Neural cell (in vitro differentiated cells): ENCODE results near the gene PRKAG2. TPM values are rescaled to one million over a fixed set of nuclear protein-coding genes. Genes with fewer than 3 reads are reported as not detected.

ENCODE experiments used
- H2AFZ ChIP-seq: fragments of 200-600, 300-800 bp; sonication (generic), shearing (Covaris generic); 2 replicates; pipeline ENCODE4 v1.6.0; 2014; ENCODE audit warnings: low read depth, mild to moderate bottlenecking, antibody characterized with exemption, low read length, moderate library complexity
- H3F3A ChIP-seq: fragments of 200-600 bp; shearing (Covaris generic); 2 replicates; pipeline ENCODE4 v1.6.1; 2016; ENCODE audit warnings: mild to moderate bottlenecking, moderate library complexity, mixed read lengths, antibody characterized with exemption, low read length; ENCODE audit not compliant: insufficient read depth, poor library complexity, severe bottlenecking
- H3K27ac ChIP-seq: fragments of 200-600, 300-800 bp; sonication (generic), shearing (Covaris generic); 2 replicates; pipeline ENCODE4 v1.5.1; 2014; ENCODE audit warnings: mild to moderate bottlenecking, low read length, moderate library complexity
- H3K27me3 ChIP-seq: fragments of 300-800, 200-600 bp; sonication (generic), shearing (Covaris generic); 2 replicates; pipeline ENCODE4 v1.6.0; 2014; ENCODE audit warnings: mild to moderate bottlenecking, low read depth, low read length, moderate library complexity; ENCODE audit not compliant: insufficient read depth
- H3K36me3 ChIP-seq: fragments of 300-800, 200-600 bp; sonication (generic), shearing (Covaris generic); 2 replicates; pipeline ENCODE4 v1.5.1; 2014; ENCODE audit warnings: mild to moderate bottlenecking, antibody characterized with exemption, low read length, moderate library complexity; ENCODE audit not compliant: insufficient read depth
- H3K4me2 ChIP-seq: fragments of 300-800, 200-600 bp; sonication (generic), shearing (Covaris generic); 2 replicates; pipeline ENCODE4 v1.6.0; 2014; ENCODE audit warnings: mild to moderate bottlenecking, low read length
- H3K4me3 ChIP-seq: fragments of 300-800, 200-600 bp; sonication (generic), shearing (Covaris generic); 2 replicates; pipeline ENCODE4 v1.5.1; 2014; ENCODE audit warnings: mild to moderate bottlenecking, low read length, moderate library complexity
- H3K79me2 ChIP-seq: fragments of 200-600 bp; shearing (Covaris generic); replicated peaks from 2 replicates; pipeline ENCODE4 v1.6.0; 2014; ENCODE audit warnings: mild to moderate bottlenecking, low read length, moderate library complexity; ENCODE audit not compliant: insufficient read depth
- H3K9ac ChIP-seq: fragments of 300-800, 200-600 bp; sonication (generic), shearing (Covaris generic); 2 replicates; pipeline ENCODE4 v1.6.1; 2016; ENCODE audit warnings: mild to moderate bottlenecking, low read length, mixed read lengths
- H3K9me2 ChIP-seq: fragments of 200-600 bp; shearing (Covaris generic); 2 replicates; pipeline ENCODE4 v1.6.1; 2016; ENCODE audit warnings: mild to moderate bottlenecking, low read length, mixed read lengths; ENCODE audit not compliant: insufficient read depth
- H3K9me3 ChIP-seq: fragments of 200-600, 300-800 bp; sonication (generic), shearing (Covaris generic); 2 replicates; pipeline ENCODE4 v1.6.1; 2016; ENCODE audit warnings: mild to moderate bottlenecking, mixed run types, low read length, moderate library complexity, mixed read lengths
- H4K20me1 ChIP-seq: fragments of 200-600 bp; shearing (Covaris generic); 2 replicates; pipeline ENCODE4 v1.6.1; 2016; ENCODE audit warnings: mild to moderate bottlenecking, mixed run types; ENCODE audit not compliant: insufficient read depth
- CTCF ChIP-seq: fragments of 450-650 bp; IDR thresholded peaks from 2 replicates; pipeline ENCODE4 v1.5.1; 2014; ENCODE audit warnings: antibody characterized with exemption, mild to moderate bottlenecking, moderate library complexity; ENCODE audit not compliant: poor library complexity, severe bottlenecking
- EP300 ChIP-seq: fragments of 450-650 bp; conservative IDR thresholded peaks from 2 replicates; pipeline ENCODE4 v1.6.1; 2014; ENCODE audit warnings: antibody characterized with exemption, mild to moderate bottlenecking, moderate library complexity; ENCODE audit not compliant: poor library complexity, severe bottlenecking
- EZH2 ChIP-seq: fragments of 200-600, 300-800 bp; shearing (Covaris generic), sonication (generic); IDR thresholded peaks from 2 replicates; pipeline ENCODE4 v1.6.1; 2014; ENCODE audit warnings: antibody characterized with exemption, low read length, borderline replicate concordance, mild to moderate bottlenecking; ENCODE audit not compliant: insufficient read depth, poor library complexity, severe bottlenecking
- MXI1 ChIP-seq: fragments of 450-650 bp; conservative IDR thresholded peaks from 2 replicates; pipeline ENCODE4 v1.6.1; 2014; ENCODE audit warnings: antibody characterized with exemption, mild to moderate bottlenecking; ENCODE audit not compliant: poor library complexity, severe bottlenecking
- POLR2AphosphoS5 ChIP-seq: IDR thresholded peaks from 2 replicates; pipeline ENCODE4 v1.6.1; 2012
- RAD21 ChIP-seq: fragments of 450-650 bp; conservative IDR thresholded peaks from 2 replicates; pipeline ENCODE4 v1.6.1; 2014; ENCODE audit warnings: antibody characterized with exemption, mild to moderate bottlenecking, moderate library complexity
- REST ChIP-seq: IDR thresholded peaks from 2 replicates; pipeline ENCODE4 v1.6.1; 2012; ENCODE audit warnings: borderline replicate concordance
- SMC3 ChIP-seq: fragments of 450-650 bp; conservative IDR thresholded peaks from 2 replicates; pipeline ENCODE4 v1.6.1; 2014; ENCODE audit warnings: antibody characterized with exemption, mild to moderate bottlenecking, moderate library complexity; ENCODE audit not compliant: poor library complexity
- TAF1 ChIP-seq: IDR thresholded peaks from 2 replicates; pipeline ENCODE4 v1.6.1; 2012; ENCODE audit warnings: low read depth
- polyA plus RNA-seq: library from polyadenylated mRNA; depleted of rRNA; stranded (reverse); fragments of >200 nt; gene quantifications from 2 replicates; pipeline ENCODE4 v1.2.3, GENCODE V29; 2014

The PRKAG2 gene
- polyA plus RNA-seq, 1 donor from 2014 or later, result 22.9 TPM

GRCh38 chr7:151678227-151678604 is 198.7 kb downstream of the PRKAG2 start:
- no peak overlapping the region for H3K9ac ChIP-seq
- no peaks in the 10 kb centered on the region for H3K27me3 ChIP-seq
- H3K9me3 ChIP-seq, result no peaks in the 10 kb centered on the region
- H3K27ac ChIP-seq, result no peak overlapping the region
- TF ChIP-seq REST, result no peak
- TF ChIP-seq SMC3, result no peak
- TF ChIP-seq EZH2, result no peak
- no peak for TF ChIP-seq CTCF
- no peak for TF ChIP-seq MXI1
- no peak for TF ChIP-seq RAD21
- no peak for TF ChIP-seq POLR2AphosphoS5
- H3K4me2 ChIP-seq, result no peak overlapping the region
- no peak overlapping the region for H3K4me3 ChIP-seq
- no peaks in the 10 kb centered on the region for H3K9me2 ChIP-seq
- H4K20me1 ChIP-seq, result no peaks in the 10 kb centered on the region
- no peaks in the 10 kb centered on the region for H3K79me2 ChIP-seq
- no peaks in the 10 kb centered on the region for H3K36me3 ChIP-seq
- H3F3A ChIP-seq, result no peaks in the 10 kb centered on the region
- no peak overlapping the region for H2AFZ ChIP-seq

- Histone ChIP-seq H4K20me1 (no peaks in the 10 kb centered on the region), H3K4me3 (no peak overlapping the region), H3K27ac (no peak overlapping the region), H3K36me3 (no peaks in the 10 kb centered on the region), H3K9me2 (no peaks in the 10 kb centered on the region), H3K9ac (no peak overlapping the region), H3K9me3 (no peaks in the 10 kb centered on the region), H3K27me3 (no peaks in the 10 kb centered on the region), H3K4me2 (no peak overlapping the region), H2AFZ (no peak overlapping the region), H3K79me2 (no peaks in the 10 kb centered on the region), H3F3A (no peaks in the 10 kb centered on the region)
- TF ChIP-seq CTCF, result no peak
- TF ChIP-seq SMC3, result no peak
- no peak for TF ChIP-seq EZH2
- TF ChIP-seq REST, result no peak
- no peak for TF ChIP-seq RAD21
- no peak for TF ChIP-seq POLR2AphosphoS5
- no peak for TF ChIP-seq TAF1
- TF ChIP-seq EP300, result no peak
- TF ChIP-seq MXI1, result no peak
Measured at GRCh38 chr7:151677581-151678226, 199.2 kb downstream of the PRKAG2 start.
